ENCODE results near the gene ELN.

- TF ChIP-seq CTBP2 (IDR thresholded peaks at IDR 0.05; ENCODE audit: borderline replicate concordance, insufficient read depth, insufficient read length, low read length) (no peak), RFX5 (IDR thresholded peaks at IDR 0.05; ENCODE audit: borderline replicate concordance, low read depth, low read length) (no peak), JUN (IDR thresholded peaks at IDR 0.05; ENCODE audit: low read depth, low read length) (no peak), SIRT6 (IDR thresholded peaks at IDR 0.05; ENCODE audit: low read length) (no peak), SP2 (IDR thresholded peaks at IDR 0.05; ENCODE audit: low read length) (no peak), ZNF274 (IDR thresholded peaks at IDR 0.05; ENCODE audit: borderline replicate concordance, extremely low read depth, low read length) (no peak), POLR2A (IDR thresholded peaks at IDR 0.05; ENCODE audit: control extremely low read depth in 1 of 2, low read depth in 2 of 2, low read length in 2 of 2) (no peak)
- TF ChIP-seq, protein P1, sequence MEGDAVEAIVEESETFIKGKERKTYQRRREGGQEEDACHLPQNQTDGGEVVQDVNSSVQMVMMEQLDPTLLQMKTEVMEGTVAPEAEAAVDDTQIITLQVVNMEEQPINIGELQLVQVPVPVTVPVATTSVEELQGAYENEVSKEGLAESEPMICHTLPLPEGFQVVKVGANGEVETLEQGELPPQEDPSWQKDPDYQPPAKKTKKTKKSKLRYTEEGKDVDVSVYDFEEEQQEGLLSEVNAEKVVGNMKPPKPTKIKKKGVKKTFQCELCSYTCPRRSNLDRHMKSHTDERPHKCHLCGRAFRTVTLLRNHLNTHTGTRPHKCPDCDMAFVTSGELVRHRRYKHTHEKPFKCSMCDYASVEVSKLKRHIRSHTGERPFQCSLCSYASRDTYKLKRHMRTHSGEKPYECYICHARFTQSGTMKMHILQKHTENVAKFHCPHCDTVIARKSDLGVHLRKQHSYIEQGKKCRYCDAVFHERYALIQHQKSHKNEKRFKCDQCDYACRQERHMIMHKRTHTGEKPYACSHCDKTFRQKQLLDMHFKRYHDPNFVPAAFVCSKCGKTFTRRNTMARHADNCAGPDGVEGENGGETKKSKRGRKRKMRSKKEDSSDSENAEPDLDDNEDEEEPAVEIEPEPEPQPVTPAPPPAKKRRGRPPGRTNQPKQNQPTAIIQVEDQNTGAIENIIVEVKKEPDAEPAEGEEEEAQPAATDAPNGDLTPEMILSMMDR (IDR thresholded peaks at IDR 0.05; ENCODE audit: control extremely low read depth in 1 of 3, insufficient read depth in 1 of 3, low read depth in 1 of 3, low read length in 3 of 3): peak in 2 of 3 experiments; percentile 2 to 21; a peak in 2 of 4 replicates
These were observed 32.0 kb downstream of the ELN start for GRCh38 chr7:74059681-74060588.
